T47D (cell line): Measurements from ENCODE around the gene BDP1.
"Not testable (repeated sequence)": the region's sequence is repeated elsewhere in the genome, so short reads cannot be mapped to it uniquely, and the experiment has no call there.

ENCODE experiments used
- DNase-seq, 2 experiments: peaks; one replicate each; pipeline versions ENCODE4 v3.0.0 to v3.0.0-alpha.2; 2011 to 2012; ENCODE audit warnings: low read depth in 1 of 2, low spot score in 1 of 2
- JUND ChIP-seq: IDR thresholded peaks from 2 replicates; pipeline ENCODE4 v1.6.1; 2012; ENCODE audit warnings: low read depth
- in situ Hi-C: cut with HindIII; loops from 2 replicates; pipeline ENCODE4 v1.10.0; 2016; ENCODE audit warnings: low sequenced_read_pairs, low pct_unique_long_range_greater_than_20kb

The BDP1 gene

DNA sequence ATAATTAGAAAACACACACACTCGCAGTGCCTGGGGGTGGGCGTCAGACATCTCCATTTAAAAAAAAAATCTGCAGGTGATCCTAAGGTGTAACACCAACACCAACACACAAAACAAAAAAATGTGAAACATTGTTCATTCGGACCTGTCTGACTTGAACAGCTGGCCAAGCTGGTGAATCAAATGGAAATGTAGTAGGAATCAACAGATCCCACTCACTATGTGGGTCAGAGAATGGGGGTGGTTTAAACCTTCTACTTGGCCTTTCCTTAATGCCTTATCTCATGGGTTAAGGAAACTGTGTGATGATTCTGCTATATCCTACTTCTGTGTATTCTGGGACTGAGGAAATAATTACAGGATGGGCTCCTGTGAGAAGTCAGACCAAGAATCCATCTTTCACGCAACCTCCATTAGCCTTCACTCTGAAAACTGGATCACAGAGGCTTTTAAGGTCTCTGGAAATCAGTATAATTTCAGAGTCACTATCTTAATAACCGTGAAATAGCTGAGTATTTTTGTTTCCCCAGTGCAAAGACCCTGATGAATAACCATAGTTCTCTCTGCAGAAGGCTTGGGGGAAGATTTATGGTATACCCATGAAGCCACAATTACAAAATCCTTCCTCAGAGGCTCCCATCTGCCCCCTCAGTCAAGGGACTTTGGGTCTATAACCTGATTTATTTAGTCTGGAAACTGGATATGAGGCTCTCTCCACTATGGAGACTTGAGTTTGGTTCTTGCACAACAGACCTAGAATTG, 114.5 kb downstream of the BDP1 start:
- no peak for DNase-seq
- no peak for TF ChIP-seq JUND
- in situ Hi-C loops = no loop called here

DNA sequence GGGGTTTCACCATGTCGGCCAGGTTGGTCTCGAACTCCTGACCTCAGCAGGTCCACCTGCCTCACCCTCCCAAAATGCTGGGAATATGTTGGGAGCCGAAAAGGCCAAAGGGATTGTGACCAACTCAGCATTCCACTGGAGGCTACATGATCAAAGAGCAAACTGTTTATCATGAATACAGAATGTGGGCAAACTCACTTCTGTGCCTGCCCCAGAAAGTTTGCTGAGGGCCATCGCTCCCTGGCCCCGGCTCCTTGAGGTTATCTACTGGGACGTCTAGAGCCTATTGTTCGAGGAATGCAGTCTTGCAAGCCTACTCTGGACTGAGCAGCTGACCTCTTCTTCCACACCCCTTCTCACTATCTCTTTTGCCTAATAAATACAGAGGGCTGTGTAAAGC, 116.4 kb downstream of the BDP1 start:
- DNase-seq, in situ Hi-C loops: not testable (repeated sequence)

- in situ Hi-C loops = no loop called here
- no peak for DNase-seq
- no peak for TF ChIP-seq JUND
These were observed 118.1 kb downstream of the BDP1 start for GRCh38 chr5:71573591-71573990.

DNA sequence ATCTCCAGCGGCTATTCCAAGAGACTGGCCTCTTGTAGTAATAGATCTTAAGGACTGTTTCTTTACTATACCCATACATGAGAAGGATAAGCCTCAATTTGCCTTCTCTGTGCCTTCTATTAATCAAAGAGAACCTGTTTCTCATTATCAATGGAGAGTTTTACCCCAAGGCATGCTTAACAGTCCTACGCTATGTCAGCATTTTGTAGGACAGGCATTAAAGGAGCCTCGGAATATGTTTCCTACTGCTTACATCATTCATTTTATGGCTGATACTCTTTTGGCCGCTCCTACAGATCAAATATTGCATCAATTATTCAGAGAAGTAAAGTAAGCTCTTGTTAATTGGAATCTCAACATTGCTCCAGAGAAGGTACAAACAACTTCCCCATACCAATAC, 120.1 kb downstream of the BDP1 start:
- DNase-seq, in situ Hi-C loops: not testable (repeated sequence)

DNA sequence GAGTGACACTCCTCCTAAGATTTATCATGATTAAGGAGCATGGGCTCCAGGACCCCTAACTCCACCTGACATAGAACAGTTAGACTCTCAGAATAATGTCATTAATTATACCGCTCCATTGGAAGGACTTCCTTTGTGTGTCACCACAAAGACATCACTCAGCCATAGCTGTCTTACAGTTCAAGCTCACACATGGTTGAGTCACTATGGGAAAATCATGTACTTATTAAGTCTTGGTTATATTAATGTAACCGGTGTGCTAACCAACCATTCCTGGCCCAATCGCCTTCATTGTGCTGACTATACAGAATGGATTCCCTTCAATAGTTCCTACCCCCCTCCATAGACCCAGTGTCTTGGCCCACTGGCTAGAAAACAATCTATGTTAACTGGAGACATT, 120.8 kb downstream of the BDP1 start:
- TF ChIP-seq JUND = no peak
- no peak for DNase-seq
- in situ Hi-C loops = no loop called here

DNA sequence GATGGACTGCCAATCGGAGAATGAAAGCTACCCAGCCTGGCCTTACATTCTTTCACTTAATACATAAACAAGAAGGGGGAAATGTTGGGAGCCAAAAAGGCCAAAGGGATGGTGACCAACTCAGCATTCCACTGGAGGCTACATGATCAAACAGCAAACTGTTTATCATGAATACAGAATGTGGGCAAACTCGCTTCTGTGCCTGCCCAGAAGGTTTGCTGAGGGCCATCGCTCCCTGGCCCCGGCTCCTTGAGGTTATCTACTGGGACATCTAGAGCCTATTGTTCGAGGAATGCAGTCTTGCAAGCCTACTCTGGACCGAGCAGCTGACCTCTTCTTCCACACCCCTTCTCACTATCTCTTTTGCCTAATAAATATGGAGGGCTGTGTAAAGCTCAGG, 122.4 kb downstream of the BDP1 start:
- in situ Hi-C loops = not testable (repeated sequence)
- DNase-seq = peak in 1 of 2 experiments; percentile 53

- no peak for TF ChIP-seq JUND
- DNase-seq = no peak
- in situ Hi-C loops = no loop called here
These were observed 127.6 kb downstream of the BDP1 start for GRCh38 chr5:71582945-71583584.

DNA sequence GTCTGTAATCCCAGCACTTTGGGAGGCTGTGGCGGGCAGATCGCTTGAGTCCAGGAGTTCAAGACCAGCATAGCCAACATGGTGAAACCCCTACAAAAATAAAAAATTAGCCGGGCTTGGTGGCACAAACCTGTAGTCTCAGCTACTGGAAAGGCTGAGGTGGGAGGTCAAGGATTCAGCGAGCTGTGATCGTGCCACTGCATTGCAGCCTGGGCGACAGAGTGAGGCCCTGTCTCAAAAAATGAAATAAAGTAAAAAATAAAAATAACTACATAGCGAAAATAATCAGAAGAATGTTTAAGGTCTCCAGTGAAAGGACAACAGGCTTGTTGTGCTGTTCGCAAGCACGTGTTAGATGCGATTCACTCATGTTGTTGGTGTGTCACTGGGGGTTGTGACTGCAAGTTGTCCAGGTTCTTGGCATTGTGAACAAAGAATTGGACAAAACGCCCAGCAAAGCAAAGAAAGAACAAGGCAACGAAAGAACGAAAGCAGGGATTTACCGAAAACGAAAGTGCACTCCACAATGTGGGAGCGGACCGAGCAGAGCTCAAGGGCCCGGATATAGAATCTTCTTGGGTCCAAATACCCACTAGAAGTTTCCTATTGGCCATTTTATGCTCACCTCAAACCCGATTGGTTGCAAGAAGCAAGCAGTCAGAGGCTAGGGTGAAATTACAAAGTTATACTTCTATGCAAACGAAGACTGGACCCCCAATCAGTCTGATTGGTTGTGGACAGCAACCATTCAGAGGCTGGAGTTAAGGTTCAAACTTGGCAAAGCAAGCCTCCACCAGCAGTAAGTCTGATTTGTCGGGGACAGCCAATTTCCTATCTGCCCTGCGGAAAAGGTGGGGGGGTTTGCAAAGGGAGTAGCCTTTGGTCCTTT, 130.8 kb downstream of the BDP1 start:
- peak; percentile 56 to 95 for DNase-seq
- in situ Hi-C loops = no loop called here

GRCh38 chr5:71586941-71587765, 131.7 kb downstream of the BDP1 start, which contains the start of gene MCCC2:
Gene MCCC2 (plus strand): TSS chr5:71587340. CDS start chr5:71587426, 86 bp downstream.
- TF ChIP-seq JUND = no peak
- DNase-seq = peak; percentile 80 to 99
- in situ Hi-C loops = no loop called here

More for the DNA sequence above, 130.8 kb downstream of the BDP1 start:
- no peak for TF ChIP-seq JUND

DNA sequence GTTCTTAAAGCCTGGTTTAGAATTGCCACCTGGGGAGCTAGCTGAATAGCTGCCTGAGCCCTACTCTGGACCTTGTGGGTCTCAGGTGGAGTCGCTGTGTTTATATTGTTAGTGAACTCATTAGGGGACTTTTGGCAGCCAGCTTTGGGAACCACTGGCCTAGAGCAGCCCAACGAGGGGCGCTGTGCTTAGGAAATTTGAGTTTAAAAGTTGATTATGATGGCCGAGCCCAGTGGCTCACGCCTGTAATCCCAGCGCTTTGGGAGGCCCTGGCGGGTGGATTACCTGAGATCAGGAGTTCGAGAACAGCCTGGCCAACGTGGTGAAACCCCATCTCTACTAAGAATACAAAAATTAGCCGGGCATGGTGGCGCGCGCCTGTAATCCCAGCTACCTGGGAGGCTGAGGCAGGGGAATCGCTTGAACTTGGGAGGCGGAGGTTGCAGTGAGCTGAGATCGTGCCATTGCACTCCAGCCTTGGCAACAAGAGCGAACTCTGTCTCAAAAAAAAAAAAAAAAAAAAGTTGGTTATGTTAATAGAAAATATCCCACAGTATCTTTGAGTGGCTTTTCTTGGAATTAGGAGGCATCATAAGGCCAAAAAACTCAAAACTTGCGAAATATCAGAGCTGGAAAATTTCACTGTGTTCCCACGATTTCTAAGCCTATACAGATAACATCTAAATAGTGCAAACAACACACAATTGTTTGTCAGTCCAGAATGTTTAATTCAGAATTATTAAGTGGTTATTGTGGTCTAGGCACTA, 132.5 kb downstream of the BDP1 start:
- in situ Hi-C loops = no loop called here
- DNase-seq = peak in 1 of 2 experiments; percentile 9

GRCh38 chr5:71588533-71588885, 133.1 kb downstream of the BDP1 start:
- peak in 1 of 2 experiments; percentile 7 for DNase-seq
- in situ Hi-C loops = no loop called here
- TF ChIP-seq JUND = no peak

More for the DNA sequence above, 132.5 kb downstream of the BDP1 start:
- TF ChIP-seq JUND = no peak
